ENCODE results near the gene DNM3. TPM values are rescaled to one million over a fixed set of nuclear protein-coding genes. Genes with fewer than 3 reads are reported as not detected.

DNM3 gene
- total and polyA plus RNA-seq, 2 of the 8 experiments (the other 6 are each of a cell fraction or from before 2014, with no cell fraction given) = 2.0 to 8.5 TPM

DNA sequence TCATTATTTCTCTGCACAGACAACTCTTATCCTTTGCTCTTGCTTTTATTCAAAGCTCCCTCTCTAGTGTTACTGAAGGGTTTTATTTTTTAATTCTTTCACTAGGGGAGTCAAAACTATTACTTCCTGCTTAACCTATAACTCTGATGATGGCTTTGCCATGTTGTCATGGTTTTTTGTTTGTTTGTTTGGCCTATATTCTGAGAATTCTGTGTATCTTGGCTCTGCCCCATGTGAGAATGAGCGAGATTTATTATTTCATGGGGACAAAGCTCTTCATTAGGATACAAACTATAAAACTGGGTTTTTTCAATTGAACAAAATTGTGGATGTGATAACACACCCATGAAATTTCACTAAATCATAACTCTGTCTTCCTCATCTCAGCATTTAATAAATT lies 388.6 kb downstream of the DNM3 start:
- Histone ChIP-seq H4K20me1 (replicated peaks in 1 of 2; ENCODE audit: control insufficient read depth in 1 of 2, insufficient read depth in 2 of 2, low read length in 2 of 2) (no peaks in the 10 kb centered on the region), H2BK12ac (ENCODE audit: low read depth, low read length) (no peak overlapping the region), H3K79me1 (ENCODE audit: low read depth, low read length) (no peaks in the 10 kb centered on the region), H2BK20ac (ENCODE audit: low read length) (no peak overlapping the region), H2AFZ (ENCODE audit: low read length) (no peak overlapping the region), H3K27ac (ENCODE audit: low read depth, low read length) (no peak overlapping the region), H3K23ac (ENCODE audit: insufficient read length) (no peak overlapping the region), H2BK15ac (ENCODE audit: low read length) (no peak overlapping the region), H3K27me3 (replicated peaks in 1 of 4; ENCODE audit: control insufficient read depth in 3 of 4, extremely low read depth in 1 of 4, insufficient read depth in 3 of 4, low read length in 3 of 4) (no peaks in the 10 kb centered on the region), H3K9me3 (ENCODE audit: insufficient read depth in 2 of 2, low read depth in 1 of 2, low read length in 1 of 2) (no peaks in the 10 kb centered on the region), H4K5ac (ENCODE audit: insufficient read length, low read depth, low read length) (no peak overlapping the region), H3K14ac (ENCODE audit: insufficient read length) (no peak overlapping the region), H3K56ac (replicated peaks; ENCODE audit: insufficient read length, low read depth, low read length) (no peak overlapping the region), H2BK5ac (ENCODE audit: low read depth, low read length) (no peak overlapping the region), H3K4me3 (ENCODE audit: extremely low read depth in 1 of 4, insufficient read depth in 2 of 4, low read depth in 3 of 4, low read length in 4 of 4) (no peak overlapping the region), H3K9ac (replicated peaks in 1 of 4; ENCODE audit: extremely low read depth in 1 of 4, low read depth in 3 of 4, low read length in 3 of 4) (no peak overlapping the region), H3K4ac (replicated peaks; ENCODE audit: insufficient read length, low read depth, low read length) (no peak overlapping the region), H3K18ac (ENCODE audit: extremely low read depth, low read length) (no peak overlapping the region), H3K79me2 (ENCODE audit: control insufficient read depth in 1 of 2, insufficient read depth in 2 of 2, low read length in 2 of 2) (no peaks in the 10 kb centered on the region), H3K23me2 (ENCODE audit: low read depth, low read length) (no peaks in the 10 kb centered on the region), H4K91ac (replicated peaks; ENCODE audit: insufficient read length, low read length) (no peak overlapping the region), H2BK120ac (replicated peaks; ENCODE audit: low read depth, low read length) (no peak overlapping the region), H3K4me2 (ENCODE audit: insufficient read depth in 1 of 2, low read depth in 2 of 2, low read length in 2 of 2) (no peak overlapping the region), H4K8ac (ENCODE audit: extremely low read depth, insufficient read depth, low read length) (no peak overlapping the region), H3K36me3 (ENCODE audit: control insufficient read depth in 2 of 4, insufficient read depth in 4 of 4, low read length in 3 of 4) (no peaks in the 10 kb centered on the region), H3K4me1 (replicated peaks in 1 of 4; ENCODE audit: control insufficient read depth in 3 of 4, insufficient read depth in 4 of 4, low read length in 3 of 4) (no peaks in the 10 kb centered on the region), H2AK5ac (ENCODE audit: low read depth, low read length) (no peak overlapping the region)
- WGBS, 2 experiments (ENCODE audit: extremely low coverage in 1 of 2, insufficient coverage in 1 of 2, insufficient read length in 1 of 2, insufficient replicate concordance in 2 of 2, low coverage in 1 of 2, low lambda C conversion rate in 2 of 2, missing lambda C conversion rate in 1 of 2) = 73% methylated on average over 1 of the region's 1 CpG; no CpG with 5 or more reads in 1 of the 2 experiments
- no peak for DNase-seq (ENCODE audit: low read depth in 1 of 2, low spot score in 2 of 2)
- TF ChIP-seq BACH1 (IDR thresholded peaks at IDR 0.05; ENCODE audit: low read length) (no peak), ZNF274 (IDR thresholded peaks at IDR 0.05; ENCODE audit: borderline replicate concordance, extremely low read depth, low read length) (no peak), FOSL1 (IDR thresholded peaks at IDR 0.05; ENCODE audit: insufficient read depth, low read depth, low read length) (no peak), KDM5A (IDR thresholded peaks at IDR 0.05; ENCODE audit: low read length) (no peak), SIX5 (IDR thresholded peaks at IDR 0.05; ENCODE audit: low read depth, low read length) (no peak), CHD2 (IDR thresholded peaks at IDR 0.05; ENCODE audit: low read length) (no peak), TAF1 (IDR thresholded peaks at IDR 0.05; ENCODE audit: low read depth, low read length) (no peak), POU5F1 (IDR thresholded peaks at IDR 0.05; ENCODE audit: low read depth, low read length) (no peak), GABPA (IDR thresholded peaks at IDR 0.05; ENCODE audit: borderline replicate concordance, insufficient read depth, low read length) (no peak), NRF1 (IDR thresholded peaks at IDR 0.05; ENCODE audit: low read depth, low read length) (no peak), GTF2F1 (IDR thresholded peaks at IDR 0.05; ENCODE audit: borderline replicate concordance, low read depth, low read length) (no peak), SP2 (IDR thresholded peaks at IDR 0.05; ENCODE audit: low read length) (no peak), BCL11A (IDR thresholded peaks at IDR 0.05; ENCODE audit: low read depth in 2 of 2, low read length in 2 of 2) (no peak), RXRA (IDR thresholded peaks at IDR 0.05; ENCODE audit: insufficient read depth, low read depth, low read length) (no peak), EGR1 (IDR thresholded peaks at IDR 0.05; ENCODE audit: borderline replicate concordance, low read depth, low read length) (no peak)
- TF ChIP-seq, protein P1, sequence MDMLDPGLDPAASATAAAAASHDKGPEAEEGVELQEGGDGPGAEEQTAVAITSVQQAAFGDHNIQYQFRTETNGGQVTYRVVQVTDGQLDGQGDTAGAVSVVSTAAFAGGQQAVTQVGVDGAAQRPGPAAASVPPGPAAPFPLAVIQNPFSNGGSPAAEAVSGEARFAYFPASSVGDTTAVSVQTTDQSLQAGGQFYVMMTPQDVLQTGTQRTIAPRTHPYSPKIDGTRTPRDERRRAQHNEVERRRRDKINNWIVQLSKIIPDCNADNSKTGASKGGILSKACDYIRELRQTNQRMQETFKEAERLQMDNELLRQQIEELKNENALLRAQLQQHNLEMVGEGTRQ (IDR thresholded peaks at IDR 0.05; ENCODE audit: low read length) = no peak
- no peak for FAIRE-seq
- POLR2A ChIA-PET (ENCODE audit: partially characterized antibody) = no interaction called here
- CTCF ChIA-PET (ENCODE audit: partially characterized antibody) = no interaction called here

Measured in H1 (cell line).